ENCODE results near the gene C3orf20. TPM values are rescaled to one million over a fixed set of nuclear protein-coding genes. Genes with fewer than 3 reads are reported as not detected.
"Not testable (repeated sequence)": the region's sequence is repeated elsewhere in the genome, so short reads cannot be mapped to it uniquely, and the experiment has no call there.

C3orf20 gene
- total RNA-seq, 1 donor: not detected

DNA sequence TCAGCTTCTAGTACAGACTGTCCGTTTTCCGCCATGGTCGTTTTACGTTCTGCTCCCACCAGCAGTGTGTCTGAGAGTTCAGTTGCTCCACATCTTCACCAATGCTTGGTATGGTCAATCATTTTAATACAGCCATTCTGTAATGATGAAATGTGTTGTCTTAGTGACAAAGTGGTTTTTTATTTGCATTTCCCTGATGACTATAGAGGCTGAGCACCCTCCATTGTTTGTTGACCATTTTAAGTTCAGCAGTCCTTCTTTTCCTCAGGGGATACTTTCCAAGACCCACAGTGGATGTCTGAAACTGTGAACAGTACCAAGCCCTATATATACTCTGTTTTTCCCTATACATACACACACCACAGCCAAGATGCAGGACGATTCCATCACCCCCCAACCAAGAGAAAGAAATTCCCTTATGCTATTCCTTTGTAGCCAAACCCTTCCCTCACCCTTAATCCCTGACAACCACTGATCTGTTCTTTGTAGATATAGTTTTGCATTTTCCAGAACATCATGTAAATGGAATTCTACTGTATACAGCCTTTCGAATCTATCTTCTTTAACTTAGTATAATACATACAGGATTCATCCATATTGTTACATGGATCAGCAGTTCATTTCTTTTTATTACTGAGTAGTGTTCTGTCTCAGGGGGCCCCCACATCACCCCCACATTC lies 55.9 kb downstream of the C3orf20 start:
- no peak for DNase-seq (ENCODE audit: low read depth)
- H3K4me3 ChIP-seq (ENCODE audit: low read depth, low read length): no peak overlapping the region
- TF ChIP-seq, protein P1, sequence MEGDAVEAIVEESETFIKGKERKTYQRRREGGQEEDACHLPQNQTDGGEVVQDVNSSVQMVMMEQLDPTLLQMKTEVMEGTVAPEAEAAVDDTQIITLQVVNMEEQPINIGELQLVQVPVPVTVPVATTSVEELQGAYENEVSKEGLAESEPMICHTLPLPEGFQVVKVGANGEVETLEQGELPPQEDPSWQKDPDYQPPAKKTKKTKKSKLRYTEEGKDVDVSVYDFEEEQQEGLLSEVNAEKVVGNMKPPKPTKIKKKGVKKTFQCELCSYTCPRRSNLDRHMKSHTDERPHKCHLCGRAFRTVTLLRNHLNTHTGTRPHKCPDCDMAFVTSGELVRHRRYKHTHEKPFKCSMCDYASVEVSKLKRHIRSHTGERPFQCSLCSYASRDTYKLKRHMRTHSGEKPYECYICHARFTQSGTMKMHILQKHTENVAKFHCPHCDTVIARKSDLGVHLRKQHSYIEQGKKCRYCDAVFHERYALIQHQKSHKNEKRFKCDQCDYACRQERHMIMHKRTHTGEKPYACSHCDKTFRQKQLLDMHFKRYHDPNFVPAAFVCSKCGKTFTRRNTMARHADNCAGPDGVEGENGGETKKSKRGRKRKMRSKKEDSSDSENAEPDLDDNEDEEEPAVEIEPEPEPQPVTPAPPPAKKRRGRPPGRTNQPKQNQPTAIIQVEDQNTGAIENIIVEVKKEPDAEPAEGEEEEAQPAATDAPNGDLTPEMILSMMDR (IDR thresholded peaks at IDR 0.05; ENCODE audit: insufficient read depth, low read length): no peak

DNA sequence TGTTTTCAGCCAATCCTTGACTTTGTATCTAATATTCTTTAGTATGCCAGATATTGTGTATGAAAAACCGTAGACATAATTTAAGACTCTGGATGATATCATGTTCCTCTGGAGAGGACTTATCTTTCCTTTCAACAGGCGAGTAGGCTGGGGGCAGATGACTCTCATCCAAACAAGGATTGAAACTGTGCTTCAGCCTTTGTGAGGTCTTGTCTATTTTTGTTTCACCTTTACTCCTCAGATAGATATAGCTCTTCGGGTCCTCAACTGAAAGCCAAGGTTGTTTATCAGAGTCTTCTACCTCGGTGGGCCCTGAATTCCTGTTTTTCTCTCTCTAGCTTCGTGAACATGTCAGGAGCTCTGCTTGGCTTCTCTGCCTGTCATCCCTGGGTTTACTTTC lies 66.0 kb downstream of the C3orf20 start:
- TF ChIP-seq, protein P1 (IDR thresholded peaks at IDR 0.05; ENCODE audit: insufficient read depth, low read length): no peak
- H3K4me3 ChIP-seq (ENCODE audit: low read depth, low read length): no peak overlapping the region

DNA sequence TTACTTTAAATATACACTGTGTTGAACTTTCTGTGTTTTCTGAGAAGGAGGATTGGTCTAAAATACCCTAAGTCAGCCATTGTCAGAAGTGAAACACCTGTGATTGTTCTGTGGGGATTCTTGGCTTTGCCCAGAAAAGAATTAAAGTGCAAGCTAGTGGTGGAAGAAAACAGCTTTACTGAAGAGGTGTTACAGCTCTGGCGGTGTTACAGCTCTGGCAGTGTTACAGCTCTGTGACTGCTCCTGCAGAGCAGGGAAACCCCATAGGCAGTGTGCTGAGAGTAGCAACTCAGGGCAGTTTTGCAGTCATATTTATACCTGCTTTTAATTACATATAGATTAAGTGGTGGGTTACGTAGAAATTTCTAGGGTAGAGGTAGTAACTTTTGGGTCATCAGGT lies 66.6 kb downstream of the C3orf20 start:
- TF ChIP-seq, protein P1 (IDR thresholded peaks at IDR 0.05; ENCODE audit: insufficient read depth, low read length): no peak
- DNase-seq (ENCODE audit: low read depth): no peak
- no peak overlapping the region for H3K4me3 ChIP-seq (ENCODE audit: low read depth, low read length)

More for the DNA sequence above, 66.0 kb downstream of the C3orf20 start:
- DNase-seq (ENCODE audit: low read depth): no peak

DNA sequence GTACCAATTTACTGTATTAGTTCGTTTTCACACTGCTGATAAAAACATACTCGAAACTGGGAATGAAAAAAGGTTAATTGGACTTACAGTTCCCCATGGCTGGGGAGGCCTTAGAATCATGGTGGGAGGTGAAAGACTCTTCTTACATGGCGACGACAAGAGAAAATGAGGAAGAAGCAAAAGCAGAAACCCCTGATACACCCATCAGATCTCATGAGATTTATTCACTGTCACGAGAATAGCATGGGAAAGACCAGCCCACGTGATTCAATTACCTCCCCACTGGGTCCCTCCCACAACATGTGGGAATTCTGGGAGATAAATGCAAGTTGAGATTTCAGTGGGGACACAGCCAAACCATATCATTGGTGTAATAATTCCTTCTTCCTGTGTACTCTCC lies 69.6 kb downstream of the C3orf20 start:
- no peak for DNase-seq (ENCODE audit: low read depth)
- TF ChIP-seq, protein P1 (IDR thresholded peaks at IDR 0.05; ENCODE audit: insufficient read depth, low read length): no peak

DNA sequence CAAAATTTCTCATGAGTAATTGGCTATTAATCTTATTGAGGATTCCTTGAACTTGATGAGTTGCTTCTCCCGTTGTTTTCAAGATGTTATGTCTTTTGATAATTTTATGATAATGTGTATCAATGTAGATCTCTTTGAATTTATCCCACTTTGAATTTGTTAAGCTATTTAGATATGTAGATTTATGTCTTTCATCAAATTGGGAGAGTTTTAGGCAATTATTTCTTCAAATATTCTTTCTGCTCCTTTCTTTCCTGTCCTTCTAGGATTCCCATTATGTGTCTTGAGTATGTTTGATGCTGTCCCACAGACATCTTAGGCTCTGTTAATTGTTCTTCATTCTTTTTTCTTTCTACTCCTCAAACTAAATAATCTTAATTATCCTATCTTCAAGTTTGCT lies 75.7 kb downstream of the C3orf20 start:
- TF ChIP-seq, protein P1 (IDR thresholded peaks at IDR 0.05; ENCODE audit: insufficient read depth, low read length): no peak
- H3K4me3 ChIP-seq (ENCODE audit: low read depth, low read length): no peak overlapping the region
- DNase-seq (ENCODE audit: low read depth): no peak

More for the DNA sequence above, 69.6 kb downstream of the C3orf20 start:
- no peak overlapping the region for H3K4me3 ChIP-seq (ENCODE audit: low read depth, low read length)

DNA sequence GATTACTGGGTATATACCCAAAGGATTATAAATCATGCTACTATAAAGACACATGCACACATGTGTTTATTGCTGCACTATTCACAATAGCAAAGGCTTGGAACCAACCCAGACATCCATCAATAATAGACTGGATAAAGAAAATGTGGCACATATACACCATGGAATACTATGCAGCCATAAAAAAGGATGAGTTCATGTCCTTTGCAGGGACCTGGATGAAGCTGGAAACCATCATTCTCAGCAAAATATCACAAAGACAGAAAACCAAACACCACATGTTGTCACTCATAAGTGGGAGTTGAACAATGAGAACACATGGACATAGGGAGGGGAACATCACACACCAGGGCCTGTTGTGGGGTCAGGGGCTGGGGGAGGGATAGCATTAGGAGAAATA lies 78.0 kb downstream of the C3orf20 start:
- DNase-seq (ENCODE audit: low read depth); H3K4me3 ChIP-seq (ENCODE audit: low read depth, low read length): not testable (repeated sequence)

DNA sequence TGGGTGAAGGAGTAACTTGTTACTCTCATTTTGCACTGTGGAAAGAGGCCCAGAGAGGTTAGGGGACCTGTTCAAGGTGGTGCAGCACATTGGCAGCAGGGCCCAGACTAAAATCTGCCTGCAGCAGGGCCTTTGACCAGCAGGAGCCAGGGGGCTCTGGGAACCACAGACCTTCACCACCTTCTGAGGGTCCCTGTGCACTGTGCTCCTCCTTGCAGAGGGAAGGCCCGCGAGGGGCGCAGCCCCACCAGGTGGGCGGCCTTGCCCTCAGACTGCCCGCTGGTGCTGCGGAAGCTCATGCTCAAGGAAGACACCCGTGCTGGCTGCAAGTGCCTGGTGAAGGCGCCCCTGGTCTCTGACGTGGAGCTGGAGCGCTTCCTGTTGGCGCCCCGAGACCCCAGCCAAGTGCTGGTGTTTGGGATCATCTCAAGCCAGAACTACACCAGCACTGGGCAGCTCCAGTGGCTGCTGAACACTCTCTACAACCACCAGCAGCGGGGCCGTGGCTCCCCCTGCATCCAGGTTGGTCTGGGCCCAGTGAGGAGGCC lies 82.3 kb downstream of the C3orf20 start:
- H3K4me3 ChIP-seq (ENCODE audit: low read depth, low read length): no peak overlapping the region
- no peak for DNase-seq (ENCODE audit: low read depth)
- TF ChIP-seq, protein P1 (IDR thresholded peaks at IDR 0.05; ENCODE audit: insufficient read depth, low read length): no peak

Measured in fibroblast of the aortic adventitia (primary cell).